DMS53 (cell line): ENCODE measurements around the gene PPP4R3A.
"Not testable (repeated sequence)": the region's sequence is repeated elsewhere in the genome, so short reads cannot be mapped to it uniquely, and the experiment has no call there.

Experiments used
- DNase-seq: peaks from one replicate; lab custom pipeline; 2025; lab: John Stamatoyannopoulos, UW

The PPP4R3A gene

GRCh38 chr14:91436266-91436665, 73.8 kb downstream of the PPP4R3A start:
- DNase-seq, result not testable (repeated sequence)

GRCh38 chr14:91429385-91429784, 80.7 kb downstream of the PPP4R3A start:
- no peak for DNase-seq

GRCh38 chr14:91428931-91429330, 81.2 kb downstream of the PPP4R3A start:
- DNase-seq, result not testable (repeated sequence)

- not testable (repeated sequence) for DNase-seq
These were observed 84.6 kb downstream of the PPP4R3A start for GRCh38 chr14:91425531-91425944.

GRCh38 chr14:91424813-91425530, 85.1 kb downstream of the PPP4R3A start:
- DNase-seq, result no peak

- no peak for DNase-seq
These were observed 89.4 kb downstream of the PPP4R3A start for GRCh38 chr14:91420686-91421085.

GRCh38 chr14:91419451-91419850, 90.7 kb downstream of the PPP4R3A start:
- DNase-seq, result no peak

GRCh38 chr14:91419044-91419397, 91.1 kb downstream of the PPP4R3A start:
- no peak for DNase-seq

- peak; percentile 85 for DNase-seq
These were observed 91.6 kb downstream of the PPP4R3A start for GRCh38 chr14:91418387-91419043.

GRCh38 chr14:91417983-91418386, 92.1 kb downstream of the PPP4R3A start:
- peak; percentile 86 for DNase-seq

- peak; percentile 86 for DNase-seq
These were observed 92.8 kb downstream of the PPP4R3A start, which contains the start of gene CCDC88C for GRCh38 chr14:91417120-91417982. TSS of gene CCDC88C (minus strand) at chr14:91417820. CDS start at chr14:91417690, 130 bp downstream.

GRCh38 chr14:91416744-91417119, 93.4 kb downstream of the PPP4R3A start:
- DNase-seq, result peak; percentile 42

- DNase-seq, result peak; percentile 67
These were observed 94.0 kb downstream of the PPP4R3A start for GRCh38 chr14:91415794-91416743.

- DNase-seq, result no peak
These were observed 95.7 kb downstream of the PPP4R3A start for GRCh38 chr14:91414475-91414833.

- peak; percentile 95 for DNase-seq
These were observed 96.3 kb downstream of the PPP4R3A start for GRCh38 chr14:91413547-91414474.

GRCh38 chr14:91412939-91413338, 97.2 kb downstream of the PPP4R3A start:
- no peak for DNase-seq

GRCh38 chr14:91410771-91411536, 99.2 kb downstream of the PPP4R3A start:
- DNase-seq, result no peak

- no peak for DNase-seq
These were observed 100.0 kb downstream of the PPP4R3A start for GRCh38 chr14:91409928-91410718.

GRCh38 chr14:91409240-91409639, 100.9 kb downstream of the PPP4R3A start:
- DNase-seq, result not testable (repeated sequence)
